ENCODE measurements around the gene SREBF2.

DNA sequence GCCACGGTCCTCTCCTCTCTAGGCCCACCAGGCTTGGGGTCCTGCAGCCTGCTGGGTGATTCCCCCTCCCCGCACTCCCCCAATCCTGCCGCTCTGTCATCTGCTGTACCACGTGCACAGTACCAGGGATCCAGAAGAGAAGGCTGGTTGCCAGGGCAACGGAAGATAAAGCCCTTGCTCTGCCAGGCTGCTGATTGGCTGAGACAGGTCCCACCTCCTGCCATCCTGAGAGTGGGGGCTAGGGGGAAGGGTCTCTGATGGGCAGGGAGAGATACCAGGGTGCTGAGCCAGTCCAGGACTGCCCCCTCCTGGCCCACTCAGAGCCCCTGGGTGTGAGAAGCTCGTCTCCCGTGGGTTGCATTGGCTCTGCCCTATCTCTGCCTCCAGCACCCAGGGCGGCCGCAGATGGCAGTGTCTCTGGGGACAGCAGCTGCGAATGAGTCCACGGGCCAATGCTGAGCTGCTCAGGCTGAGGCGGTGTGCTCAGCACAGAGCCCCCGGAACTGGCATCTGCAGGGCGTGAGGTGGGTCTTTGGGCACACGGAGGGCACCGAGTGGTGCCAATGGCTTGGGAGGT lies 119.1 kb downstream of the SREBF2 start, which contains the start of gene SMIM45:
- TF ChIP-seq, protein P1, sequence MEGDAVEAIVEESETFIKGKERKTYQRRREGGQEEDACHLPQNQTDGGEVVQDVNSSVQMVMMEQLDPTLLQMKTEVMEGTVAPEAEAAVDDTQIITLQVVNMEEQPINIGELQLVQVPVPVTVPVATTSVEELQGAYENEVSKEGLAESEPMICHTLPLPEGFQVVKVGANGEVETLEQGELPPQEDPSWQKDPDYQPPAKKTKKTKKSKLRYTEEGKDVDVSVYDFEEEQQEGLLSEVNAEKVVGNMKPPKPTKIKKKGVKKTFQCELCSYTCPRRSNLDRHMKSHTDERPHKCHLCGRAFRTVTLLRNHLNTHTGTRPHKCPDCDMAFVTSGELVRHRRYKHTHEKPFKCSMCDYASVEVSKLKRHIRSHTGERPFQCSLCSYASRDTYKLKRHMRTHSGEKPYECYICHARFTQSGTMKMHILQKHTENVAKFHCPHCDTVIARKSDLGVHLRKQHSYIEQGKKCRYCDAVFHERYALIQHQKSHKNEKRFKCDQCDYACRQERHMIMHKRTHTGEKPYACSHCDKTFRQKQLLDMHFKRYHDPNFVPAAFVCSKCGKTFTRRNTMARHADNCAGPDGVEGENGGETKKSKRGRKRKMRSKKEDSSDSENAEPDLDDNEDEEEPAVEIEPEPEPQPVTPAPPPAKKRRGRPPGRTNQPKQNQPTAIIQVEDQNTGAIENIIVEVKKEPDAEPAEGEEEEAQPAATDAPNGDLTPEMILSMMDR (IDR thresholded peaks at IDR 0.05) = no peak
- TF ChIP-seq POLR2A (IDR thresholded peaks at IDR 0.05) = no peak

Measured in uterus (tissue), 2 donors.